SK-N-SH (cell line): ENCODE data around the gene RNFT2. TPM values are rescaled to one million over a fixed set of nuclear protein-coding genes. Genes with fewer than 3 reads are reported as not detected.

Experiments
- CTCF ChIA-PET: fragments of 300-600, 350-600 bp; formaldehyde crosslinking; extraction: SDS; loops from one replicate; lab custom pipeline; 2021; lab: Yijun Ruan, JAX
- POLR2A ChIA-PET: fragments of 350-600 bp; sonication (Branson Sonifier 250); formaldehyde crosslinking; extraction: SDS; loops from one replicate; lab custom pipeline; 2020; ENCODE audit warnings: antibody characterized with exemption, inconsistent platforms; lab: Yijun Ruan, JAX
- DNase-seq: peaks from one replicate; pipeline ENCODE4 v3.0.0; 2012
- H2AFZ ChIP-seq: fragments of 200-600 bp; sonication (generic); 2 replicates; pipeline ENCODE4 v1.8.1; 2016; ENCODE audit warnings: antibody characterized with exemption, mild to moderate bottlenecking, low read depth
- H3F3A ChIP-seq: fragments of 200-600 bp; sonication (generic); replicated peaks from 2 replicates; pipeline ENCODE3; 2016; ENCODE audit warnings: antibody characterized with exemption, mild to moderate bottlenecking; ENCODE audit not compliant: insufficient read depth
- H3K27ac ChIP-seq, 2 experiments: fragments of 200-500 bp in 1 of 2; fragments of 200-600 bp in 1 of 2; sonication (Bioruptor generic) in 1 of 2; sonication (generic), shearing (Covaris generic) in 1 of 2; 2 replicates each; pipeline versions ENCODE4 v1.5.1 to v1.6.1; 2014 to 2016; ENCODE audit warnings: low read depth in 2 of 2, inconsistent platforms in 1 of 2, low read length in 1 of 2, mild to moderate bottlenecking in 1 of 2, mixed read lengths in 1 of 2
- H3K27me3 ChIP-seq: fragments of 200-600 bp; sonication (generic), shearing (Covaris generic); 2 replicates; pipeline ENCODE4 v1.6.1; 2016; ENCODE audit warnings: mixed run types; ENCODE audit not compliant: insufficient read depth
- H3K36me3 ChIP-seq, 2 experiments: fragments of 200-500 bp in 1 of 2; fragments of 200-600 bp in 1 of 2; sonication (Bioruptor generic) in 1 of 2; sonication (generic) in 1 of 2; replicated peaks in 1 of 2; 2 replicates each; pipeline versions ENCODE3 to v1.5.1; 2014 to 2016; ENCODE audit warnings: low read length in 1 of 2, mild to moderate bottlenecking in 1 of 2; ENCODE audit not compliant: insufficient read depth in 2 of 2, control insufficient read depth in 1 of 2
- H3K4me1 ChIP-seq, 2 experiments: fragments of 200-500 bp in 1 of 2; fragments of 200-600 bp in 1 of 2; sonication (Bioruptor generic) in 1 of 2; sonication (generic), shearing (Covaris generic) in 1 of 2; 2 replicates each; pipeline versions ENCODE4 v1.5.1 to v1.6.1; 2014 to 2016; ENCODE audit warnings: low read depth in 1 of 2, low read length in 1 of 2, mixed run types in 1 of 2; ENCODE audit not compliant: insufficient read depth in 2 of 2, control insufficient read depth in 1 of 2
- H3K4me2 ChIP-seq: fragments of 200-600 bp; sonication (generic), shearing (Covaris generic); 2 replicates; pipeline ENCODE4 v1.6.1; 2017; ENCODE audit warnings: mixed run types
- H3K4me3 ChIP-seq, 2 experiments: fragments of 200-500 bp in 1 of 2; fragments of 200-600 bp in 1 of 2; sonication (Bioruptor generic) in 1 of 2; sonication (generic), shearing (Covaris generic) in 1 of 2; 2 replicates each; pipeline versions ENCODE4 v1.5.1 to v1.8.1; 2014 to 2016; ENCODE audit warnings: low read depth in 2 of 2, inconsistent platforms in 1 of 2, low read length in 1 of 2, mild to moderate bottlenecking in 1 of 2, mixed read lengths in 1 of 2, moderate library complexity in 1 of 2
- H3K79me2 ChIP-seq: fragments of 200-600 bp; sonication (generic); 2 replicates; pipeline ENCODE4 v1.8.1; 2017; ENCODE audit warnings: mild to moderate bottlenecking; ENCODE audit not compliant: insufficient read depth
- H3K9ac ChIP-seq: fragments of 200-600 bp; sonication (generic); 2 replicates; pipeline ENCODE4 v1.6.1; 2017; ENCODE audit warnings: mixed run types
- H3K9me2 ChIP-seq: fragments of 200-600 bp; sonication (generic); 2 replicates; pipeline ENCODE4 v1.6.1; 2017; ENCODE audit warnings: mixed run types
- H3K9me3 ChIP-seq: fragments of 200-600 bp; sonication (generic); 2 replicates; pipeline ENCODE4 v1.6.1; 2017; ENCODE audit warnings: mixed run types, mild to moderate bottlenecking, moderate library complexity
- H4K20me1 ChIP-seq: fragments of 200-600 bp; sonication (generic); 2 replicates; pipeline ENCODE4 v1.6.1; 2017; ENCODE audit warnings: mild to moderate bottlenecking, mixed run types; ENCODE audit not compliant: insufficient read depth
- CHD2 ChIP-seq: fragments of 150-350 bp; IDR thresholded peaks from 2 replicates; pipeline ENCODE4 v1.6.1; 2018; ENCODE audit warnings: low read length; ENCODE audit not compliant: partially characterized antibody
- ELF1 ChIP-seq: IDR thresholded peaks from 2 replicates; pipeline ENCODE4 v1.4.0; 2012
- EP300 ChIP-seq, 2 experiments: IDR thresholded peaks; 2 replicates each; pipeline versions ENCODE4 v1.4.0 to v1.6.1; 2012; ENCODE audit warnings: borderline replicate concordance in 1 of 2, low read depth in 1 of 2, low read length in 1 of 2
- FOXM1 ChIP-seq: IDR thresholded peaks from 2 replicates; pipeline ENCODE4 v1.4.0; 2012; ENCODE audit warnings: low read depth, mild to moderate bottlenecking
- GATA2 ChIP-seq: sonication (generic); formaldehyde crosslinking; IDR thresholded peaks from 2 replicates; pipeline ENCODE4 v1.5.0; 2020; ENCODE audit warnings: mild to moderate bottlenecking, missing genetic modification reagents
- IRF3 ChIP-seq: fragments of 150-350 bp; IDR thresholded peaks from 2 replicates; pipeline ENCODE4 v1.6.1; 2016; ENCODE audit warnings: mild to moderate bottlenecking, low read depth, low read length
- MEF2A ChIP-seq: IDR thresholded peaks from 2 replicates; pipeline ENCODE4 v1.4.0; 2012; ENCODE audit warnings: low read depth, borderline replicate concordance
- MXI1 ChIP-seq: IDR thresholded peaks from 2 replicates; pipeline ENCODE4 v1.6.1; 2012; ENCODE audit warnings: mild to moderate bottlenecking, low read depth, low read length, improper control_type of control experiment
- PBX3 ChIP-seq: IDR thresholded peaks from 2 replicates; pipeline ENCODE4; 2012
- RAD21 ChIP-seq: IDR thresholded peaks from 2 replicates; pipeline ENCODE4 v1.6.1; 2012; ENCODE audit warnings: mild to moderate bottlenecking, low read length
- RFX5 ChIP-seq: IDR thresholded peaks from 2 replicates; pipeline ENCODE4 v1.6.1; 2012; ENCODE audit warnings: mild to moderate bottlenecking, improper control_type of control experiment, low read length
- SIN3A ChIP-seq: IDR thresholded peaks from 2 replicates; pipeline ENCODE4 v1.6.1; 2012; ENCODE audit warnings: low read depth, mild to moderate bottlenecking, low read length, moderate library complexity, borderline replicate concordance
- TAF1 ChIP-seq: IDR thresholded peaks from 2 replicates; pipeline ENCODE4 v1.6.1; 2012; ENCODE audit warnings: low read depth, mild to moderate bottlenecking, low read length, moderate library complexity, borderline replicate concordance
- TCF12 ChIP-seq: IDR thresholded peaks from 2 replicates; pipeline ENCODE4 v1.4.0; 2012
- YY1 ChIP-seq: IDR thresholded peaks from 2 replicates; pipeline ENCODE4 v1.4.0; 2012; ENCODE audit warnings: low read depth, mild to moderate bottlenecking
- ZBTB33 ChIP-seq: IDR thresholded peaks from 2 replicates; pipeline ENCODE4 v1.4.0; 2012; ENCODE audit warnings: low read depth, borderline replicate concordance
- WGBS: methylation state at CpG from one replicate; pipeline ENCODE4 v1.1.6; 2017; ENCODE audit warnings: low lambda C conversion rate; 5-methylcytosine and 5-hydroxymethylcytosine counted together
- polyA plus RNA-seq, 3 experiments: library from polyadenylated mRNA; depleted of rRNA; stranded (reverse); fragments of >200 nt; gene quantifications; 2 replicates each; pipeline ENCODE4 v1.2.3, GENCODE V29; 2012
- TF ChIP-seq, protein P1 (sequence below): IDR thresholded peaks from 2 replicates; pipeline ENCODE4 v1.4.0; 2012; ENCODE audit warnings: low read depth, borderline replicate concordance
- TF ChIP-seq, protein P2 (sequence below): IDR thresholded peaks from 2 replicates; pipeline ENCODE4 v1.6.1; 2012; ENCODE audit warnings: mild to moderate bottlenecking, low read depth, low read length, moderate library complexity

RNFT2 gene
- polyA plus RNA-seq, 1 of the 3 experiments (the other 2 are of a cell fraction): 3.8 TPM

GRCh38 chr12:116832353-116832752 lies 94.2 kb downstream of the RNFT2 start:
- Histone ChIP-seq H3K4me3 (no peak overlapping the region), H3K9ac (no peak overlapping the region), H3K27ac (no peak overlapping the region)
- POLR2A ChIA-PET: no interaction called here
- TF ChIP-seq GATA2 (no peak), MEF2A (no peak), ZBTB33 (no peak), TCF12 (no peak), YY1 (no peak), SIN3A (no peak), PBX3 (no peak), CHD2 (no peak), EP300 (IDR thresholded peaks at IDR 0.05; ENCODE audit: borderline replicate concordance in 1 of 2, low read depth in 1 of 2, low read length in 1 of 2) (no peak), TAF1 (no peak), ELF1 (no peak), RAD21 (no peak), RFX5 (no peak), FOXM1 (no peak), IRF3 (no peak), MXI1 (no peak)
- TF ChIP-seq, protein P1, sequence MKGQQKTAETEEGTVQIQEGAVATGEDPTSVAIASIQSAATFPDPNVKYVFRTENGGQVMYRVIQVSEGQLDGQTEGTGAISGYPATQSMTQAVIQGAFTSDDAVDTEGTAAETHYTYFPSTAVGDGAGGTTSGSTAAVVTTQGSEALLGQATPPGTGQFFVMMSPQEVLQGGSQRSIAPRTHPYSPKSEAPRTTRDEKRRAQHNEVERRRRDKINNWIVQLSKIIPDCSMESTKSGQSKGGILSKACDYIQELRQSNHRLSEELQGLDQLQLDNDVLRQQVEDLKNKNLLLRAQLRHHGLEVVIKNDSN: no peak
- TF ChIP-seq, protein P2, sequence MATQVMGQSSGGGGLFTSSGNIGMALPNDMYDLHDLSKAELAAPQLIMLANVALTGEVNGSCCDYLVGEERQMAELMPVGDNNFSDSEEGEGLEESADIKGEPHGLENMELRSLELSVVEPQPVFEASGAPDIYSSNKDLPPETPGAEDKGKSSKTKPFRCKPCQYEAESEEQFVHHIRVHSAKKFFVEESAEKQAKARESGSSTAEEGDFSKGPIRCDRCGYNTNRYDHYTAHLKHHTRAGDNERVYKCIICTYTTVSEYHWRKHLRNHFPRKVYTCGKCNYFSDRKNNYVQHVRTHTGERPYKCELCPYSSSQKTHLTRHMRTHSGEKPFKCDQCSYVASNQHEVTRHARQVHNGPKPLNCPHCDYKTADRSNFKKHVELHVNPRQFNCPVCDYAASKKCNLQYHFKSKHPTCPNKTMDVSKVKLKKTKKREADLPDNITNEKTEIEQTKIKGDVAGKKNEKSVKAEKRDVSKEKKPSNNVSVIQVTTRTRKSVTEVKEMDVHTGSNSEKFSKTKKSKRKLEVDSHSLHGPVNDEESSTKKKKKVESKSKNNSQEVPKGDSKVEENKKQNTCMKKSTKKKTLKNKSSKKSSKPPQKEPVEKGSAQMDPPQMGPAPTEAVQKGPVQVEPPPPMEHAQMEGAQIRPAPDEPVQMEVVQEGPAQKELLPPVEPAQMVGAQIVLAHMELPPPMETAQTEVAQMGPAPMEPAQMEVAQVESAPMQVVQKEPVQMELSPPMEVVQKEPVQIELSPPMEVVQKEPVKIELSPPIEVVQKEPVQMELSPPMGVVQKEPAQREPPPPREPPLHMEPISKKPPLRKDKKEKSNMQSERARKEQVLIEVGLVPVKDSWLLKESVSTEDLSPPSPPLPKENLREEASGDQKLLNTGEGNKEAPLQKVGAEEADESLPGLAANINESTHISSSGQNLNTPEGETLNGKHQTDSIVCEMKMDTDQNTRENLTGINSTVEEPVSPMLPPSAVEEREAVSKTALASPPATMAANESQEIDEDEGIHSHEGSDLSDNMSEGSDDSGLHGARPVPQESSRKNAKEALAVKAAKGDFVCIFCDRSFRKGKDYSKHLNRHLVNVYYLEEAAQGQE: no peak
- TF ChIP-seq, all 33 proteins: peak for 0
- Histone ChIP-seq H3K9me3 (no peaks in the 10 kb centered on the region), H3K79me2 (no peaks in the 10 kb centered on the region), H3F3A (no peaks in the 10 kb centered on the region), H3K4me2 (no peak overlapping the region), H3K4me1 (no peaks in the 10 kb centered on the region), H3K36me3 (peaks cover 0 to 7% of the 10 kb centered on the region in 2 experiments), H4K20me1 (no peaks in the 10 kb centered on the region), H2AFZ (no peak overlapping the region), H3K27me3 (no peaks in the 10 kb centered on the region), H3K9me2 (no peaks in the 10 kb centered on the region)
- WGBS: 80% methylated on average over 6 of the region's 6 CpGs
- DNase-seq: no peak
- CTCF ChIA-PET: interaction anchor here (1.8 kb wide), 1 partner anchor 10 kb away, joined by 5 read pairs; no protein-coding TSS in a partner anchor
